ENCODE measurements around the gene CITED2. TPM values are rescaled to one million over a fixed set of nuclear protein-coding genes. Genes with fewer than 3 reads are reported as not detected.

The CITED2 gene
- total and polyA plus RNA-seq, 7 experiments from 2014 or later: 30.6 to 152 (median 112) TPM

DNA sequence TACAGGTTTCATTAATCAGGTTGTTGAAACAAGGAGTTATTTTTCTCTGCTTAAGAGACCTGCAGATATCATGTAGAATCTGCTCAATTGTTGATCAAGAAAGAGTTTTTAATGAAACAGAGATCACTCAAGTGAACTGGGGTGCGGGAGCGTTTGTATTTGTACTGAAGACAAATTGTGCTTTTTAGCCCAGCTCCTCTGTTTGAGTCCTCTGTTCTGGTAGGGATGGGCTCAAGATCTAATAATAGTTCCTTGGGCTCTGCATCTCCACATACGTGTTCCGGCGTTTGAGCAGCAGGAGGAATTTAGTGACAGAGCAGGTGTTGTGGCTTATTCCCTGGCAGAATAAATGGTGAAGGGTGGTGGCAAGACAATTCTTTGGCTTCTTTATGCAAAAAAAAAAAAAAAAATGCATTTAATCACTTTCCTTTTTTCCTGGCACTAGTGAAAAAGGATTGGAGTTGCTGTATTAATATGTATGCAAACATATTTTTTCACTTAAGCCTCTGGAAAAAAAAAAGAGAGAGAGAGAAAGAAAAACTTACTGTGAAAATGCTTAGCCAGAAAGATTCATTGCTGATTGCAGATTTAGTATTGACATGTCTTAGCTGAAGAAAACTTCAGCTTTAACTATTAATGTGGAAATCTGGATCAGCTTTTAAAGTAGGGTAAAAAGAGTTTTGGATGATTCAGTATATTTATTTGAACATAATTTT lies 4.0 kb downstream of the CITED2 start:
- Histone ChIP-seq H3K27ac (ENCODE audit: low read depth, low read length) (peak overlapping the region; percentile 82), H3K9me3 (ENCODE audit: control insufficient read depth in 2 of 3, low read length in 3 of 3) (no peaks in the 10 kb centered on the region), H3K27me3 (ENCODE audit: control insufficient read depth in 2 of 2, insufficient read depth in 2 of 2, low read length in 2 of 2) (no peaks in the 10 kb centered on the region), H3K36me3 (ENCODE audit: control insufficient read depth in 2 of 3, insufficient read depth in 3 of 3, low read length in 3 of 3) (peaks cover 0 to 12% (median 0%) of the 10 kb centered on the region in 3 experiments), H3K4me1 (ENCODE audit: control insufficient read depth in 2 of 2, insufficient read depth in 2 of 2, low read length in 2 of 2) (peaks cover 25 to 39% of the 10 kb centered on the region in 2 donors), H3K4me3 (ENCODE audit: low read length) (peak overlapping the region; percentile 3)
- peaks cover 25 to 52% (median 49%) of the 10 kb centered on the region in 7 donors for H3K4me1 Mint-ChIP-seq
- no peaks in the 10 kb centered on the region for H3K27me3 Mint-ChIP-seq
- peaks cover 5 to 29% (median 13%) of the 10 kb centered on the region in 5 donors for H3K36me3 Mint-ChIP-seq
- ATAC-seq (no peak), DNase-seq (no peak)
- peak overlapping the region; percentile 64 to 100 (median 96) for H3K4me3 Mint-ChIP-seq
- peaks cover 0 to 13% (median 0%) of the 10 kb centered on the region in 11 donors for H3K9me3 Mint-ChIP-seq
- CTCF ChIA-PET: interaction anchor here (0.6 to 3.4 kb wide), 29 partner anchors 10 to 1071 kb away, joined by 3 to 49 read pairs (median 3); partner anchors contain the start of gene TXLNB
- intact Hi-C loops (cut with micrococcal nuclease): loop anchor here (5.0 to 10.0 kb wide), 12 partner anchors 162 to 1506 kb away; partner anchors contain the start of genes PERP (in 1 of the 2) and TNFAIP3 (in 1 of the 2)
- H3K27ac Mint-ChIP-seq: peak overlapping the region; percentile 60 to 100 (median 98)
- POLR2A ChIA-PET: interaction anchor here (0.6 to 5.3 kb wide), 15 partner anchors 10 to 385 kb away, joined by 3 to 81 read pairs (median 4); partner anchors contain the start of gene TXLNB

- no peak for ATAC-seq
- H3K27ac Mint-ChIP-seq: peak overlapping the region; percentile 60 to 100 (median 98)
- Histone ChIP-seq H3K4me3 (ENCODE audit: low read length) (peak overlapping the region; percentile 3), H3K4me1 (ENCODE audit: control insufficient read depth in 2 of 2, insufficient read depth in 2 of 2, low read length in 2 of 2) (peaks cover 25 to 39% of the 10 kb centered on the region in 2 donors), H3K36me3 (ENCODE audit: control insufficient read depth in 2 of 3, insufficient read depth in 3 of 3, low read length in 3 of 3) (peaks cover 0 to 12% (median 0%) of the 10 kb centered on the region in 3 experiments), H3K9me3 (ENCODE audit: control insufficient read depth in 2 of 3, low read length in 3 of 3) (no peaks in the 10 kb centered on the region), H3K27ac (ENCODE audit: low read depth, low read length) (peak overlapping the region; percentile 82), H3K27me3 (ENCODE audit: control insufficient read depth in 2 of 2, insufficient read depth in 2 of 2, low read length in 2 of 2) (no peaks in the 10 kb centered on the region)
- peaks cover 5 to 29% (median 13%) of the 10 kb centered on the region in 5 donors for H3K36me3 Mint-ChIP-seq
- ChIA-PET POLR2A (interaction anchor here (0.6 to 1.8 kb wide), 15 partner anchors 10 to 385 kb away, joined by 3 to 12 read pairs (median 4); partner anchors contain the start of gene TXLNB), CTCF (interaction anchor here (0.6 to 3.4 kb wide), 30 partner anchors 10 to 1071 kb away, joined by 3 to 49 read pairs (median 3); partner anchors contain the start of gene TXLNB)
- H3K9me3 Mint-ChIP-seq: peaks cover 0 to 13% (median 0%) of the 10 kb centered on the region in 11 donors
- peaks cover 0 to 2% (median 0%) of the 10 kb centered on the region in 5 donors for H3K27me3 Mint-ChIP-seq
- peak overlapping the region; percentile 13 to 100 (median 96) for H3K4me3 Mint-ChIP-seq
- DNase-seq: peak in 6 of 9 donors; percentile 16 to 49 (median 41)
- intact Hi-C loops (cut with micrococcal nuclease): loop anchor here (1.0 to 10.0 kb wide), 16 partner anchors 163 to 1505 kb away; partner anchors contain the start of genes PERP (in 1 of the 2) and TNFAIP3 (in 1 of the 2)
- H3K4me1 Mint-ChIP-seq: peaks cover 25 to 53% (median 50%) of the 10 kb centered on the region in 7 donors
These were observed 4.7 kb downstream of the CITED2 start for GRCh38 chr6:139369568-139370282.

DNA sequence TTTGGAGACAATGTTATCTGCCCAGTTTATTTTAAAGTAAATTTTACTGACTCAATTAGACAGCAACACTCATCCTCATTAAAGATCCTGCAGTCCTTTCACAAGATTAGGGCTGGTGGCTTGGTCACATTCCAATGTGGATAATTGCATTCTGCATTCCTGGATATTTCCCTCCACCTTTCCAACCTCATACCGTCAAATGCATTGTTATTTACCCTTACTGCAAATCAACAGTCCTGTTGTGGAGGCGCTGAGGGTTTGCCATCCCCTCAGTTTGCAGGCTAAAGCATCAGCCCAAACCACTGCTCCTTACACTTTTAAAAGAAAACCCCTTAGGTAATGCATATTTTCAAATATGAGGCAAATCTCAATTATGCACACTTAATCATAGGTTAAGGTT lies 5.4 kb downstream of the CITED2 start:
- Mint-ChIP-seq H3K27ac (peak overlapping the region in 8 of 9 donors; percentile 52 to 100 (median 98)), H3K27me3 (peaks cover 0 to 2% (median 0%) of the 10 kb centered on the region in 5 donors), H3K4me1 (peaks cover 29 to 59% (median 57%) of the 10 kb centered on the region in 7 donors), H3K36me3 (peaks cover under 1 to 26% (median 10%) of the 10 kb centered on the region in 5 donors), H3K9me3 (peaks cover 0 to 9% (median 0%) of the 10 kb centered on the region in 11 donors), H3K4me3 (peak overlapping the region in 3 of 10 donors; percentile 96 to 100 (median 98))
- no peaks in the 10 kb centered on the region for H3K9me3 ChIP-seq (ENCODE audit: control insufficient read depth in 2 of 3, low read length in 3 of 3)
- H3K27ac ChIP-seq (ENCODE audit: low read depth, low read length): peak overlapping the region; percentile 26
- ChIA-PET CTCF (interaction anchor here (0.7 to 3.4 kb wide), 23 partner anchors 9 to 1072 kb away, joined by 3 to 49 read pairs (median 3); partner anchors contain the start of gene TXLNB), POLR2A (interaction anchor here (0.6 to 1.8 kb wide), 9 partner anchors 26 to 384 kb away, joined by 3 to 12 read pairs (median 3); partner anchors contain the start of gene TXLNB)
- ATAC-seq (no peak), DNase-seq (no peak)
- H3K27me3 ChIP-seq (ENCODE audit: control insufficient read depth in 2 of 2, insufficient read depth in 2 of 2, low read length in 2 of 2): no peaks in the 10 kb centered on the region
- intact Hi-C loops (cut with micrococcal nuclease): loop anchor here (1.0 to 5.0 kb wide), 4 partner anchors 526 to 777 kb away; no protein-coding TSS in a partner anchor
- H3K4me3 ChIP-seq (ENCODE audit: low read length): no peak overlapping the region
- H3K4me1 ChIP-seq (ENCODE audit: control insufficient read depth in 2 of 2, insufficient read depth in 2 of 2, low read length in 2 of 2): peaks cover 25 to 42% of the 10 kb centered on the region in 2 donors
- peaks cover 0 to 8% (median 0%) of the 10 kb centered on the region in 3 experiments for H3K36me3 ChIP-seq (ENCODE audit: control insufficient read depth in 2 of 3, insufficient read depth in 3 of 3, low read length in 3 of 3)

- H3K27ac Mint-ChIP-seq: peak overlapping the region in 7 of 9 donors; percentile 12 to 100 (median 67)
- H3K36me3 ChIP-seq (ENCODE audit: control insufficient read depth in 2 of 3, insufficient read depth in 3 of 3, low read length in 3 of 3): peaks cover 0 to 4% (median 0%) of the 10 kb centered on the region in 3 experiments
- ChIA-PET CTCF (interaction anchor here (0.8 to 4.9 kb wide), 2 partner anchors 149 to 230 kb away, joined by 3 to 151 read pairs; no protein-coding TSS in a partner anchor), POLR2A (interaction anchor here (0.8 kb wide), 1 partner anchor 383 kb away, joined by 3 read pairs; no protein-coding TSS in a partner anchor)
- H3K4me3 Mint-ChIP-seq: peak overlapping the region in 2 of 10 donors; percentile 96 to 98
- H3K4me1 ChIP-seq (ENCODE audit: control insufficient read depth in 2 of 2, insufficient read depth in 2 of 2, low read length in 2 of 2): peaks cover 25 to 42% of the 10 kb centered on the region in 2 donors
- H3K4me3 ChIP-seq (ENCODE audit: low read length): no peak overlapping the region
- ATAC-seq (no peak), DNase-seq (no peak)
- H3K27me3 ChIP-seq (ENCODE audit: control insufficient read depth in 2 of 2, insufficient read depth in 2 of 2, low read length in 2 of 2): no peaks in the 10 kb centered on the region
- H3K36me3 Mint-ChIP-seq: peaks cover 0 to 24% (median 9%) of the 10 kb centered on the region in 5 donors
- H3K27me3 Mint-ChIP-seq: peaks cover 0 to 2% (median 0%) of the 10 kb centered on the region in 5 donors
- no peaks in the 10 kb centered on the region for H3K9me3 ChIP-seq (ENCODE audit: control insufficient read depth in 2 of 3, low read length in 3 of 3)
- no peak overlapping the region for H3K27ac ChIP-seq (ENCODE audit: low read depth, low read length)
- intact Hi-C loops (cut with micrococcal nuclease): loop anchor here (1.0 to 5.0 kb wide), 4 partner anchors 527 to 776 kb away; no protein-coding TSS in a partner anchor
- H3K4me1 Mint-ChIP-seq: peaks cover 32 to 63% (median 60%) of the 10 kb centered on the region in 7 donors
- peaks cover 0 to 6% (median 0%) of the 10 kb centered on the region in 11 donors for H3K9me3 Mint-ChIP-seq
These were observed 5.8 kb downstream of the CITED2 start for GRCh38 chr6:139368661-139369060.

GRCh38 chr6:139367810-139368351 lies 6.6 kb downstream of the CITED2 start:
- Histone ChIP-seq H3K9me3 (ENCODE audit: control insufficient read depth in 2 of 3, low read length in 3 of 3) (no peaks in the 10 kb centered on the region), H3K4me1 (ENCODE audit: control insufficient read depth in 2 of 2, insufficient read depth in 2 of 2, low read length in 2 of 2) (peaks cover 25 to 42% of the 10 kb centered on the region in 2 donors), H3K4me3 (ENCODE audit: low read length) (no peak overlapping the region), H3K36me3 (ENCODE audit: control insufficient read depth in 2 of 3, insufficient read depth in 3 of 3, low read length in 3 of 3) (no peaks in the 10 kb centered on the region), H3K27ac (ENCODE audit: low read depth, low read length) (no peak overlapping the region), H3K27me3 (ENCODE audit: control insufficient read depth in 2 of 2, insufficient read depth in 2 of 2, low read length in 2 of 2) (no peaks in the 10 kb centered on the region)
- DNase-seq: no peak
- Mint-ChIP-seq H3K4me1 (peaks cover 33 to 71% (median 67%) of the 10 kb centered on the region in 7 donors), H3K27me3 (peaks cover 0 to 2% (median 0%) of the 10 kb centered on the region in 5 donors), H3K9me3 (peaks cover 0 to 5% (median 0%) of the 10 kb centered on the region in 11 donors), H3K4me3 (peak overlapping the region in 6 of 10 donors; percentile 10 to 98 (median 26)), H3K36me3 (peaks cover 0 to 21% (median 8%) of the 10 kb centered on the region in 5 donors), H3K27ac (peak overlapping the region in 7 of 9 donors; percentile 5 to 99 (median 76))
- POLR2A ChIA-PET: interaction anchor here (0.6 to 0.8 kb wide), 2 partner anchors 149 to 382 kb away, joined by 3 read pairs; no protein-coding TSS in a partner anchor
- ATAC-seq: no peak
- CTCF ChIA-PET: interaction anchor here (0.8 to 4.9 kb wide), 2 partner anchors 148 to 229 kb away, joined by 3 to 151 read pairs; no protein-coding TSS in a partner anchor
- intact Hi-C loops (cut with micrococcal nuclease): loop anchor here (2.0 to 5.0 kb wide), 2 partner anchors 629 to 776 kb away; no protein-coding TSS in a partner anchor

Measured in naive thymus-derived CD4-positive, alpha-beta T cell (primary cell).